ENCODE measurements around the gene ADCY9.
"Not testable (repeated sequence)": the region's sequence is repeated elsewhere in the genome, so short reads cannot be mapped to it uniquely, and the experiment has no call there.

The ADCY9 gene

GRCh38 chr16:3938843-3939624 is 177.2 kb downstream of the ADCY9 start:
- peak overlapping the region; percentile 30 for H3K4me3 ChIP-seq (ENCODE audit: low read depth, low read length)
- DNase-seq (ENCODE audit: low read depth), result no peak
- TF ChIP-seq CTCF (IDR thresholded peaks at IDR 0.05; ENCODE audit: control insufficient read depth, extremely low read depth, insufficient read depth), result peak; percentile 71

- TF ChIP-seq CTCF (IDR thresholded peaks at IDR 0.05; ENCODE audit: control insufficient read depth, extremely low read depth, insufficient read depth), result no peak
- no peak overlapping the region for H3K4me3 ChIP-seq (ENCODE audit: low read depth, low read length)
- no peak for DNase-seq (ENCODE audit: low read depth)
Observed at GRCh38 chr16:3938471-3938842, 177.8 kb downstream of the ADCY9 start.

DNA sequence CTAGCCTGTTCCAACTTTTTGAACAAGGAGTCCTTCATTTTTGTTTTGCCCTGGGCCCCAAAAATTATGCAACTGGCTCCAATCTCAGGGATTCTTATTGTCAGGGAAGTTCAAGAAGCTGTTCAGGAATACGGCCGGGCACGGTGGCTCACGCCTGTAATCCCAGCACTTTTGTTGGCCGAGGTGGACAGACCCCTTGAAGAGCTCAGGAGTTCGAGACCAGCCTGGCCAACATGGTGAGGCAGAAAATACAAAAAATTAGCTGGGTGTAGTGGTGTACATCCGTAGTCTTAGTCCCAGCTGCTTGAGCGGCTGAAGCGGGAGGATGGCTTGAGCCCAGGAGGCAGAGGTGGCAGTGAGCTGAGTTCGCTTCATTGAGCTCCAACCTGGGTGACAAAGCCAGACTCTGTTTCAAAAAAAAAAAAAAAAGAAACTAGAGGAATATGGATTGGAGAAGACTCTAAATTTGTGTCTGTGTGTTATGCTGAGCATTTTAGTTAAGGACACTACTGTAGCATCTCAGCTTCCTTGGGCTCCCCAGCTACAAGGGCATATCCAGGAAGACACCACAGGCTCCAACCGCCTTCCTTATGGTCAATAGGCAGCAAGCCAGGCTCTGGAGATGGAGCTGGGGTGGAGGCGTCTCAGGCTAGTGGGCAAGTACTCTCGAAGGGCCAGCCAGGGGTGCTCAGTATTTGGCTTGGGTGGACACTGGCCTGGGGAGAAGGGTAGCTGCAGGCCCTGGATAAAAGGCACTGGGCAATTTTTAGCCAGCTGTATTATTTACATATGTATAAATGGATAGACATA is 179.0 kb downstream of the ADCY9 start:
- no peak for DNase-seq (ENCODE audit: low read depth)
- TF ChIP-seq CTCF (IDR thresholded peaks at IDR 0.05; ENCODE audit: control insufficient read depth, extremely low read depth, insufficient read depth), result no peak
- no peak overlapping the region for H3K4me3 ChIP-seq (ENCODE audit: low read depth, low read length)

DNA sequence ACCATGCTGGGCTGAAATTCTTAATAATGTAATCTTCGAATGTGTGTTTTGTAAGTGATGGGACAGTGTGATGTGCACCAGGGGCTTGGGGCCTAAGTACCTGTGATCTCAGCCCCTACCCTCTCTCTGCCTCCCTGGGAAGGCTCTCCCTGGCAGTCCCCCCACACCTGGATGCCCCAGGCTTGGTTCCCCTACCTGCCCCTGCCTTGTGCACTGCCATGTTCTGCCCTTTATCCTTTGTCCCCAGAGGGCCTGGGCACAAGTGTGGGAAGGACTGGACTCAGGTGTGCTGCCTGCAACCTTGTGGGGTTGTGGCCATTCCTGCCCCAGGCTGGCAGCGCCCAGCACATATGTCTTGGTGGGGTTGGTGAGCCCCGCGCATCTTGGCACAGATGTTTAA is 180.3 kb downstream of the ADCY9 start:
- DNase-seq (ENCODE audit: low read depth), result no peak
- no peak overlapping the region for H3K4me3 ChIP-seq (ENCODE audit: low read depth, low read length)
- no peak for TF ChIP-seq CTCF (IDR thresholded peaks at IDR 0.05; ENCODE audit: control insufficient read depth, extremely low read depth, insufficient read depth)

GRCh38 chr16:3934491-3935181 is 181.6 kb downstream of the ADCY9 start:
- DNase-seq (ENCODE audit: low read depth), result peak; percentile 40
- TF ChIP-seq CTCF (IDR thresholded peaks at IDR 0.05; ENCODE audit: control insufficient read depth, extremely low read depth, insufficient read depth), result no peak
- no peak overlapping the region for H3K4me3 ChIP-seq (ENCODE audit: low read depth, low read length)

DNA sequence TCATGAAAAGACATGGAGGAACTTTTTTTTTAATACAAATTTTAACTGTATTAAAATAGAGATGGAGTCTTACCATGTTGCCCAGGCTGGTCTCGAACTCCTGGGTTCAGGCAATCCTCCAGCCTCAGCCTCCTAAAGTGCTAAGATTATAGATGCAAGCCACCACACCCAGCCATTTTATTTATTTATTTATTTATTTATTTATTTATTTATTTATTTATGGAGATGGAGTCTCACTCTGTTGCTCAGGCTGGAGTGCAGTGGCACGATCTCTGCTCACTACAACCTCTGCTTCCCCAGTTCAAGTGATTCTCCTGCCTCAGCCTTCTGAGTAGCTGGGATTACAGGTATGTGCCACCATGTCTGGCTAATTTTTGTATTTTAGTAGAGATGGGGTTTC is 189.1 kb downstream of the ADCY9 start:
- H3K4me3 ChIP-seq (ENCODE audit: low read depth, low read length); DNase-seq (ENCODE audit: low read depth): not testable (repeated sequence)

- TF ChIP-seq CTCF (IDR thresholded peaks at IDR 0.05; ENCODE audit: control insufficient read depth, extremely low read depth, insufficient read depth), result no peak
- no peak for DNase-seq (ENCODE audit: low read depth)
- H3K4me3 ChIP-seq (ENCODE audit: low read depth, low read length), result no peak overlapping the region
Observed at GRCh38 chr16:3924763-3925162, 191.5 kb downstream of the ADCY9 start.
